Loucy (cell line): Measurements from ENCODE around the gene BCL2L12.

Experiments used
- CTCF ChIP-seq: fragments of 200-600 bp; sonication (generic); conservative IDR thresholded peaks from 2 replicates; pipeline ENCODE4 v1.5.1; 2014; ENCODE audit warnings: mild to moderate bottlenecking, antibody characterized with exemption, low read length
- EZH2phosphoT487 ChIP-seq: fragments of 200-600 bp; IDR thresholded peaks from 2 replicates; pipeline ENCODE4 v1.6.1; 2018; ENCODE audit warnings: antibody characterized with exemption, mild to moderate bottlenecking, moderate library complexity, borderline replicate concordance

- TF ChIP-seq EZH2phosphoT487 (no peak), CTCF (no peak)
These were observed 3.8 kb downstream of the BCL2L12 start for GRCh38 chr19:49669516-49669915.
